GM21825 (cell line): ENCODE measurements around the gene ARHGAP6.

Experiments used
- ATAC-seq: cut with Tn5 transposase; IDR thresholded peaks from one replicate; pipeline ENCODE4 v1.9.1; 2021; ENCODE audit warnings: mild to moderate bottlenecking, moderate library complexity; ENCODE audit not compliant: unreplicated experiment

The ARHGAP6 gene

DNA sequence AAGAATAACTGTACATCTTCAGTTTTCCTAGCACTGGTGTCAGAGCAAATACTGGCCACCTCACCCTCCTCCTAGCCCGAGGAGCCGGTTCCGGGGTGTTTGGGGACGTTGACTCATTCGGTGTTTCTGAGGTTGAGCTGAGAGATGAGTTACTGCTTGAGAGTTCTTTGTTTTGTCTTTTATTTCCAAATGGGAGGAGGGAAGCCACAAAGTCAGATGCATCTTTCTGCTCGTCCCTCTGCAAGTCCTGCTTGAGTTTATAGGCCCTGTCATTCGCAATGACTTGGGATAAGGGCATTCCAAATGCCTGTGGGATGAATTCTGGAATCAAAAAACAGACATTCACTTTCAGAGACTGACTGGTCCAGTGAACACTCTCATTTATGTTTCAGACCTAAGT, 477.1 kb downstream of the ARHGAP6 start:
- no peak for ATAC-seq

DNA sequence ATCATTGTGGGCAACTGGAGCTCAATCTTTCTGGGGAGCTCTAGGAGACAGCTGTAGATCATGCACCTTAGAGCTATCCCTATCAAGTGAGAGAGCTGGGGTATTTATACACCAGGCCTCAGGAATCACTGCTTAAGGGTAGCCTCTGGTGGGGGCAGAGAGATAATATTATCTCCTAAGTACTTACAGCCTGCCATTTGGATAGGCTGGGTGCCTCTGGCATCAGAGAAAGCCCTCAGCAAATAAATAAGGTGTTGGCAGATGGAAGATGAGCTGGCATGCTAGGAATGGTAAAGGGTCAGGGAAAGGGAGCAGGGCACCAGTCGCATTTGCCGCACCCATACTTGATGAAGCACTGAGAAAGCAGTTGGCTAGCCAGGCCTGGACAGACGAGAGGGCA, 478.7 kb downstream of the ARHGAP6 start:
- ATAC-seq = no peak

DNA sequence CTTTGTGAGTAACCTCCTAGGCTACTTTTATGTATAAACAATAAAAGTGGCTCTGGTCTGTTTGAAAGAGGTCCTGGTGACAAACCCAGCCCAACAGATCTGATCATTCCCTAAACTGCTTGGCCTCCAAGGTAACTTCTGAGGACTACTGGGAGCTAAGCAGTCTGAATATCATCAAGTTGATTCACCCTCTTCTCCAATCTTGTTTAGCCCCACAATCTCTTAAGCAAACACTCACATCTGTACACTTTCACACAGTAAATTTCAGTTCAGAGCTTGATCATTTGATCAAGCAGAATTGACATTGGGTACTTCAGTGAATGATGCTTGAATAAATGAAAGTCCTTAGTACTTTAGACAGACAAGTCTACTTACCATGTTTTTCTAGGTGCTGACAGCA, 479.9 kb downstream of the ARHGAP6 start:
- ATAC-seq = no peak

DNA sequence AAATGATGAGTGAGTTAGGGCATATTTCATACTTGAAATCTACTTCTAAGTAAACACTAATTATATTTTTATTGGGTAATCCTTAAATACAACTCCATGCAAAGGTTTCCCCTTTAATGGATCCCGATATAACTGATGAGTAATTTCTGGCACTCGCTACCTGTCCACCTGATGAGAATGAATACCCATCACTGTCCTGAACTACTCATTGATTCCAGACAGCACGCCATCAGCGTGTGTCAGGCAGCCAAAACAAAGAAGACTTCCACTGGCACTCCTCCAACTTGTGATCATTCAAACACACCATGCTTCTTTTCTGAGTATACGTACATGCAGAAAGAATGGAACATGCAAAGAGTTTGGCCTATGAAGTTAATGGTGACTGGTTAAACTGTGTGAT, 485.1 kb downstream of the ARHGAP6 start:
- no peak for ATAC-seq

DNA sequence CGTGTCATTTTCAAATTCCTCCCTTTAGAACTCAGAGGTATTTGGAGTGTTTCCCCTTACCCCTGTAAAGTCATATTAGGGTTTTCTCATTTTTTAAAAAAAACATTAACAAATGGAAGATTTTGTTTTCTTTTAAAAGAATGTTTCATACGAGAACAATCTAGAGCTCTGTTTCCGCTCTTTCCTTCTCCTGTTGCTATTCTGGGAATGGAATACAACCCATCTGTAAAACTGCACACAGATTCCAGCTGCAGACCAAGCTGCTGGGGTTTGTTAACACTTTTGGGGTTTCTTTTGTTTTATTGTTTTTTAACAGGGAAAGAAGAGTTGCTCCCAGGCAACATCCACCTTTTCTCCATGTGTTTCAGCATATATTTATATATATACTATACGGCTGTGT, 493.3 kb downstream of the ARHGAP6 start:
- ATAC-seq = no peak

DNA sequence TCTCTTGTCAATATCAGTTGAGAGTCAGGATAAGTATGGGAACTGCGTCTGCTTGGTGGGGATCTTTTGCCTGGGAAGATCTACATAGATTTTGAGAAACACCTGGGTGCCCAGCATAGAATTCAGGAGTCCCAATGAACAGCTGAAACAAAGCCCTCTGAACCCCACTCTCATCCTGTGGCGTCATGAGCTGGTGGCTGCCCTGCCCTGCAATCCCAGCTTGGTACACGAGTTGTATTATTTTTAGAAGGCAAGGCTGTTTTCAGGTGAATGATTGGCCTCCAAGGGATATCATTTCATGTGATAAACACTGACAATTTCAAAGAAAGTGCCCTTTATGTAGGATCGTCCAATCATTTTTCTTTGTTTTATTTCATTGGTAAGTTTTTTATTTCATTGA, 493.8 kb downstream of the ARHGAP6 start:
- ATAC-seq = no peak

DNA sequence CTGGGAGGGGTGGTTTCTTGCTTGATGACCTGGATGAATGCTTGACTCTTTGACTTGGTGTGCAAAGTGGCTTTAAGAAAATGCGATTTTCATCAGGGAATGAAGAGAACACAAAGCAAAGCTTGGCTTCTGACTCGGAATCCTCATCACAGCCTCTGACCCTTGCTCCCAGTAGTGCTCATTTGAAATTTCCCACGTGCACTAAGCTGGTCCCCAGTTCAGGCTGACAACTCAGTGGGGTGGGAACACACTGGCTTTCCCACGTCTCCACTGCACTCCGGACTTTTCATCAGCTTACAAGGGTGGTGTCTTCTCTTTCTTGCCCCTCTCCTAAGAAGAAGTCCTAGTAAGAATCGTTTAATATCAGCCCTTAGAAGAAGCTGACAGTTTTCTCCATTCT, 501.3 kb downstream of the ARHGAP6 start:
- no peak for ATAC-seq

DNA sequence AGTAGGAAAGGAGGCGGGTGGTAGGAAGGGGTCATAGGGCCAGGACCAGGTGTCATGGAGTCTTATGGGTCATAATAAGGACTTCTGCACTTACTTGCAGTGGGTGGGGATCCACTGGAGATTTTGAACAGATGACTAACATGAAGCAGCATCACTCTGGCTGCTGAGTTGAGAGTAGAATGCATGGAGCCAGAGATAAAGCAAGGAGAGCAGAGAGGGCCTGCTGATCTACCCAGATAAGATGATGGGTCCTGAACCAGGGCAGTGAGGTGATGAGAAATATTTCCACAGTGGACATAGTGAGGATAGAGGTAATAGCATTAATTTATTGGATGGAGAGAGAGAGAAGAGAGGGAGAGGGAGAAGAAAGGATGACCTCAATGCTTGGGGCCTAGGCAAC, 506.6 kb downstream of the ARHGAP6 start:
- no peak for ATAC-seq

DNA sequence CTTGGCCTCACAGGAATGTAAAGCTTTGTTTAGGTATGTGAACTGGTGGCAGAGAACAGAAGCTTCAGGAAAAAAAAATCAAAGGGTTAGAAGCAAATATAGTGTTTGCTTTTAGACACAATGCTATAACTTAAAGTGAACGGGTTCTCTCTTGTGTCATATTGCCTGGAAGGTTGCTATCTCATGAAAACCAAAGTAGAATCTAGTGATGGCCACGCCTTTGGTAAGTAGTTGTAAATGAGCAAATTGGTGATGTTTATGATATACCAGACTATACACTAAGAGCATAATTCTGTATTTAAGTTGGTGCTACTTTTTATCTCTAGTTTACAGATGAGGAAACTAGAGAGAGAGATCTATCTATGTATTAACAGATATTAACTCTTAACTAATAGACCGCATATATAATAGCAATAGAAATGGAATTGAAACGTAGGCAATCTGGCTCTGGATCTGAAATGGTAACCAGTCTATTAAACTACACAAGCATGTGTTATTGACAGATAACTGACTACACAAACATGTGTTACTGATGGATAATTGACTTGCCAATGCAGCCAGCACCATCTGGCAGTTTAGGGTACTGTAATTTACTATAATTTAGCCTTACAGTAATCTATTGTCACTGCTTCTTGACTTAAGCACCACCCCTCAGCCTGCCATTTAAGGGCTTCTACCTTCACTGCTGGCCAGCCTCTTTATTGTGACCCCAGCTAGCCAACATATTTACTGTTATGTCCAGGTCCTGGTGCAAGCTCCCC, 513.7 kb downstream of the ARHGAP6 start:
- ATAC-seq = no peak

DNA sequence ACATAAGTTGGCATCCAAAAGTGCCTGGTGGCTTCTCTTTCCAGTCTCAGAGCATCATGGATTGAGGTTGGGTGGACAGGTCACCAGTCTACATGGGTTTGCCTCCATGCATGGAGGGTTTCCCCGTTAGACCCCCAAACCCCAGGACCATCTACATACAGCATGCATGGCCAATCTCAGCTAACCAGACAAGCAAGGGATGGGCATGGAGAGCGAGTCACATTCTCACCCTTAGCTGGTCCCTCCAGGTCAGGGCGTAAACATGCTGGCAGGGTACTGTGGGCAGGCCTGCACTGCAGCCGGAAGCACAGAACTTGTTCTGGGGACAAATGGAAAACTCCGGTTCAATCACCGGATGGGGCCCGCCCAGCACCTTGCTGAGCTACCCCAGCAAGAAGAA, 517.3 kb downstream of the ARHGAP6 start:
- no peak for ATAC-seq

DNA sequence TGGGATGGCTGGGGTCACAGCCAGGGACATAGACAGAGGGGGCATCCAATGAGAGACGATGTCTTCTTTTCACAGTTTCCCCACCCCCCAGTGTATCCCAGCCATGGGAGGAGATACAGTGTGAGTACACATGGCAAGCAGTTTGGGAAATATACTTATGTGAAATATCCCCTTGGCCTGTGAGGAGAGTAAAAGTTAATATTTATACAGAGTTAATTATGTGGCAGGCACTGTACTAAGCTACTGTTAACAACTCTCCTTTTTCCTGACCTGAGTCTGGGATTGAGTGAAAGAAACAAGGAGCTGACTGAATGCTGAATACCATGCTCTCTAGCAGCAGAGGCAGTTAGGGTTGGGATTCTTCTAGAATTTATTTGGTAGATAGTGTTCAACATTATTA, 519.3 kb downstream of the ARHGAP6 start:
- ATAC-seq = no peak

DNA sequence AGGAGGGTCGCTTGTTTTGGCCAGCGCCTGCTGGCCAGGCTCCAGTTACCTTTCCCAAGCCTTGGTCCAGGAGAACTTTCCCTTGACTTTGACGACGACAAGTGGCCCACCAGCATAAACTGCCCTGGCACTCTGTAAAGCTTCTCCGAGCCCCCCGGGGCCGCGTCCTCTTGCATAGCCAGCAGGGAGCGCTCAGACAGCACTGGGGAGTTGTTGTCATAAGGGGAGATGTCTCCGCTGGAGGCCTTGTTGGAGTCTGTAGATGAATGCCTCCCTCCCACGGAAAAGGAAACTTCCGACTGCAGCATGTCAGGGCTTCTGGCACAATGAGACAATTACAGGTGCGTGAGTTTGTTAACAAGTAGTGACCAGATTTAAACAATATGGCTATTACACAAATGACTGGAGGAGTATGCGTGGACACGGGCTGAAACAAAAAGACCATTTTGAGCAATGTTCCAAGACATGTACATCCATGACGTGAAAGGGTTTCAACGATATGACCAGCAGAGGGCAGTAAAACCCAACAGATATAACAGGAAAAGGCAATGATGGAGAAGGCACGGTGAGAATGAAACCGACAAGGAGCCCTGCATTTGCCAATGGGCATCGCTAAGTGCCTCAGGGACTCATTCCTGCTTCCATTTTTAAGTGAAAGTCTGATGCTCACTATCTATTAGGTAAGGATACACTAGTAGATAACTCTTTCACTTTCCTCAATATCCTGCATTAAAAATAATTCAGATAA, 521.6 kb downstream of the ARHGAP6 start:
- peak; percentile 90 for ATAC-seq

DNA sequence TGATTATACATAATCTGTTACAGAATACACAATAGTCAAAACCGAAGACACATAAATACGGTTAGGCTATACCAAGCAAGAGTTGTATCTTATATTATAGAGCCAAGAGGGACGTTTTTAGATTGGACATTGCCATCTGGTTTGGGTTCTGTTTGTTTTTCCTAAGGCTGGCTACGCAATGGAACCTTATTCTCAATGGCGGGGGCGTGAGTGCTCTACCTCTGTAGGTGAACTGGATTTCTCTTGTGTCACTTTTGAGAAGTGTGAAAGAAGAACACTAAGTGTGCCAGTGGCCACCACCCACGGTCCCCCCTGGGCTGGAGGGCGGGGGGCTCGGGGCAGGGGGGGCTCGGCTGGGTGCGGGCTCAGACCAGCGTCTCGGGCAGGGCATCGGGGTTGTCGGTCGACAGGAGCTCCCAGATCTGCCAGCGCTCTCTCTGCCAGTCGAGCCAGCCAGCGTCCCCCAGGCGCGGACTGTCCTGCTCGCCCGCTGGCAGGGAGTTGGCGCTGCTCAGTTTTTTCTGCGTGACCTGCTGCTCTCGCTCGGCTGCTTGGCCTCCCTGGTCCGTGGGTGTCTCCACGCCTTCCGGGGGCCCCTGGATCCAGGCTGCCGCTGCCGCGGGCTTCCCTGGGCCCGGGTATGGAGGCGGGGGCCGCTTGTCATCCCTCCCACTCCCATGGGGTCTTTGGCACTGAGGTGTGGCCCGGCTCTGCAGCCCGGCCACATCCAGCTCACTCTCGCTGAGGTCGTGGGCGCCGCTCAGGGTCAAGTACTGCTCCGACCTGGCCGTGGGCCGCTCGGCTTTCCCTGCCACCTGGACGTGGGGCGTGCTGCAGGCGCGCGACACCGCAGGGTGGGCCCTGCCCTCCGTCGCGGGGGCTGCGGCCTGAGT, 527.0 kb downstream of the ARHGAP6 start:
- no peak for ATAC-seq

DNA sequence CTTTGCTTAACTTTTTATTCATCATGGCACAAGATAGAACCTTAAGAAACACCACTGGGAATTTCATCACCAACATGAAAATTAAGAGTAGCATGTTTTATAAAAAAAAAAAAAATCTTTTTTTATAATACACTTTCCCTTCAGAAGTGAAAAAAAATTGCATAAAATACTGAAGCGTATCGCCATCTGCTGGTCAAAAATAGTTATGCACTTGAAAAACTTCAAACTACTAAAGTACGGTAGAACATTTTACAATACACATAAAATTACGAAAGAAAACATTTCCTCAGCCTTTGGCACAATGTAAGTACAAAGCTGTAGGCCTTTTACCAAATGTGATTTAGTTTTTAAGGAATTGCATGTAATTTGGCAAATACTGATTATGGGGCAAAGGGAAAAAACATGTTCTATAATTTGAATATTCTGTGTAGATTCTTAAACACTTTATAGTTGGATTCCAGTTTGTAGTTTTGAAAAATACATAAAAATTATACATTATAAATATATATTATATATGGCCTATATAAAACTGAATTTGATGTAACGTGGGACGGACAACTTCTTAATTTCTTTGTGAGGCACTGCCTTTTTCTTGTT, 528.1 kb downstream of the ARHGAP6 start:
- ATAC-seq = no peak

DNA sequence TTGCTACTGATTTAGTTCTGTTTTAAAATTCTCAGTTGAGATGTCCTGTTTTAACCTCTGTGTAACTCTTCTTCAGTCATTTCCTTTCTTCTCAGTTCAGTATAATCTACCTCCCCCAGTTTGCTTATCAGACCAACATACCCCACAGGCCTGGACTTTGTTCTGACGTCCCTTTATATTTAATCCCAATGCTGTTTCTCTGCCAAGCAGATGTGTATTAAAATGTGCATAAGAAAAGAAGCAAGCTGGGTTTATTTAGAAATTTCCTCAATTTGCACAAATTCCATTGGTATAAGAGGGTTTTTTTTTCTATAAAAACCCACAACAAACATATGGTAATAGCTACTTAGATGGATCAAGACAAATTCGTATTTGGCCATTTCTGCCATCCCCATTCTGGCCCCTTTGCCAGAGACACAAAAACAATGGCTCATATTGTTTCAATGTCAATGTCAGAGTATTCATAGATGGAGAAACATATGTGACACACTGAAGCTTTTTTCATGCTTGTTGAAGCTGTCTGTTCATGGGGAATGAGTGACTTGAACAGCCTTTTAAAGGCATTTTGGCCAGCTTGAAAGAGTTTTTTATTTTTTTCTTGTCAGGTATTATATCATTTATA, 530.0 kb downstream of the ARHGAP6 start:
- ATAC-seq = no peak

DNA sequence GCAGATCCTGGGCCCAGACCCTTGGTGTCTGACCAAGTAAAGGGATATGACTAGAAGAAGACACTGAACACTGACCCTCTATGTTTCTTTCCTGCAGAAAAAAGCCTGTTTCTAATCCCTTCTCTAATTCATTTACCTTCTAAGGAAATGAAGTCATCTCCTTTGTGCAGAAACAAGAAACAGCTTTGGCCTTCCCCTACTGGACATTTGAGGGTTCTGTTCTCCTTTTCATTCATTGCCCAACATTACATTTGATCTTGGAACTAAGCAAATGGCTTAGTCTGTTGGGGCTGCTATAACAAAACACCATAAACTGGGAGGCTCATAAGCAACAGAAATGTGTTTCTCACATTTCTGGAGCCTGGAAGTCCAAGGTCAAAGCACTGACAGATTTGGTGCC, 534.6 kb downstream of the ARHGAP6 start:
- ATAC-seq = no peak

DNA sequence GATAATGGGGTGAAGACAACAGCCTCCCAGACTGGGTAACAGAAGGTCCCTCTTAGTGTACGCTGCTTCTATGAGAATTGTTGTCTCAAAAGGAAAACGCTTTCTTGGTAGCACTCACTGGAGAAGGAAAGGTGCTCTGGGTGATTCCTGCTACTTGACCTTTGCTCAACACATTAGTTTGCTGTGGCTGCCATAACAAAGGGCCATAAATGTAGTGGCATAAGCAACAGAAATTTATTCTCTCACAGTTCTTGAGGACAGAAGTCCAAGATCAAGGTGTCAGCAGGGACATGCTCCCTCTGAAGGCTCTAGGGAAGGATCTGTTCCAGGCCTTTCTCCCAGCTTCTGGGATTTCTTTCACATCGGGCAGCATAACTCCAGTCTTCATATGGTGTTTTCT, 535.6 kb downstream of the ARHGAP6 start:
- ATAC-seq = no peak

DNA sequence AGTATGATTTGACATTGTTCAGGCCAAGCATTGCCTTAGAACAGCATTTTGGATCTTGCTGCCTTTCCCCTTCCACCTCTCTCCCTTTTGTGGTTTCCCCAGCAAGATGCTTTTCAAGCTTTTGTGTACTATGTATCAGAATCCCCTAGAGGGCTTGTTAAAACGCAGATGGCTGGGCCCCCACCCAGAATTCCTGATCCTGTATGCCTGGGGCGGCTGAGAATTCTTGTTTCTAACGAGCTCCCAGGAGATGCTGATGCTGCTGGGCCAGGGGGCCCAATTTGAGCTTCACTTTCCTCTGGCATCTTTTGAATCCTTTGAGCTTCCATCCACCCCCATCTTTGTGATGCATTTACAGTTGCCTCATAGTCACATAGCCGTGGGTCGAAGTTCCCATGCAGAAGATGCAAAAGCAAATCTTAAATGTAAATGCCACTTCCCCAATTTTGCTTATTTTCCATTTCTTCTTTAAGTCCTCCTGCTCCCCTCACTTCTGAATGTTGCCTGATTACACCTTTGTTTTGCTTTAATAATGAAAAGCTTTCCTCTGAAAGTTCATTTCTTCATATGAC, 536.1 kb downstream of the ARHGAP6 start:
- no peak for ATAC-seq

DNA sequence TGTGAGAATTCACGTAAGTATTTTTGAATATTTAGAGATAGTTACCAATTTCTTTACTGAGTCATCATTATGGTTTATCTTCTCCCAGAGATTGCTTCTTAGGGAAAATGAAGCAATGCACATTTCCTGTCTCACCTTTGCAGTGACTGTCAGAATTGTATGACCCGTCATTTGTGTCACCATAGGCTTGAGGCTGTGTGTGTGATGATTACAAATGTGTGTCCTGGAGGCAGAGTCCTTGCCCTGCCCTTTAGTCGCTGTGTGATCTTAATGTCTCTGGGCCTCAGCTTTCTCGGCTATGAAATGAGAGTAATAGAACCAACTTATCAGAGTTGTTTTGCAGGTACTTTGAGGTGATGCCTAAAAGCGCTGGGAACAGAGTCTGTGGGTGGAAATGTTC, 540.7 kb downstream of the ARHGAP6 start:
- no peak for ATAC-seq

DNA sequence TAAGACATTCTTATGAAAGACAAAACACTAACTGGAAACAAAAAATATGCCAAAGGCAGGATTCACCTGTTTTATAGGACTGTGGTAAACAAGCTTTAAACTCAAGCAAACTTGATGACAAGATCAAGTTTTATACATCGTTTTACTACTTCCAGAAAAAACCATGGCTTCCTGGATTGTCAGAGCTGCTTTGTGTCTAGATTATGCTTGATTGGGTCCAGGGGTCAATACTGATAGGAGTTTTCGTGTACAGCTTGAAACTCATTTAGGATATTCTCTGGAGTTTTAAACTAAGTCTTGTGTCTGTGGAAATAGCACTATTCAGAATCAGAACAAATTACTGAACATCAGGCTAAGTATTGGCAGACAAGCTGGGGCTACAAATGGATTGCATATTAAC, 541.6 kb downstream of the ARHGAP6 start:
- no peak for ATAC-seq
